Hepatocyte (in vitro differentiated cells): ENCODE results near the gene IL1RAPL2. TPM values are rescaled to one million over a fixed set of nuclear protein-coding genes. Genes with fewer than 3 reads are reported as not detected.

Experiments
- DNase-seq: peaks from one replicate; pipeline ENCODE4 v3.0.0-alpha.2; 2016; ENCODE audit warnings: low spot score
- H2AFZ ChIP-seq: fragments of 200-600 bp; sonication (generic); 2 replicates; pipeline ENCODE4 v1.6.0; 2016; ENCODE audit warnings: antibody characterized with exemption, mild to moderate bottlenecking
- H3K27ac ChIP-seq: fragments of 200-600 bp; sonication (generic); 2 replicates; pipeline ENCODE4 v1.5.1; 2016; ENCODE audit warnings: mild to moderate bottlenecking
- H3K27me3 ChIP-seq: fragments of 200-600 bp; sonication (generic); 2 replicates; pipeline ENCODE4 v1.6.1; 2016
- H3K36me3 ChIP-seq: fragments of 200-600 bp; sonication (generic); replicated peaks from 2 replicates; pipeline ENCODE4 v1.5.1; 2016; ENCODE audit warnings: low read depth; ENCODE audit not compliant: insufficient read depth
- H3K4me1 ChIP-seq: fragments of 200-600 bp; sonication (generic); 2 replicates; pipeline ENCODE4 v1.5.1; 2016; ENCODE audit warnings: mild to moderate bottlenecking, moderate library complexity; ENCODE audit not compliant: insufficient read depth
- H3K4me2 ChIP-seq: fragments of 200-600 bp; sonication (generic); 2 replicates; pipeline ENCODE4 v1.6.0; 2016
- H3K4me3 ChIP-seq: fragments of 200-600 bp; sonication (generic); 2 replicates; pipeline ENCODE4 v1.5.1; 2016; ENCODE audit warnings: mild to moderate bottlenecking
- H3K79me2 ChIP-seq: fragments of 200-600 bp; sonication (generic); 2 replicates; pipeline ENCODE4 v1.6.0; 2017; ENCODE audit warnings: mild to moderate bottlenecking
- H3K9me2 ChIP-seq: fragments of 200-600 bp; sonication (generic); replicated peaks from 2 replicates; pipeline ENCODE4 v1.6.0; 2017; ENCODE audit warnings: mild to moderate bottlenecking; ENCODE audit not compliant: insufficient read depth
- H3K9me3 ChIP-seq: fragments of 200-600 bp; sonication (generic); 2 replicates; pipeline ENCODE4 v1.5.1; 2016; ENCODE audit warnings: low read depth, mild to moderate bottlenecking
- H4K20me1 ChIP-seq: fragments of 200-600 bp; sonication (generic); 2 replicates; pipeline ENCODE4 v1.6.0; 2016; ENCODE audit warnings: mild to moderate bottlenecking; ENCODE audit not compliant: insufficient read depth, poor library complexity, severe bottlenecking
- CTCF ChIP-seq: fragments of 200-600 bp; sonication (generic); IDR thresholded peaks from 2 replicates; pipeline ENCODE4 v1.5.1; 2016; ENCODE audit warnings: antibody characterized with exemption, mild to moderate bottlenecking; ENCODE audit not compliant: poor library complexity
- EZH2 ChIP-seq: fragments of 200-600 bp; sonication (generic); IDR thresholded peaks from 2 replicates; pipeline ENCODE4 v1.6.1; 2016; ENCODE audit warnings: antibody characterized with exemption, mild to moderate bottlenecking, borderline replicate concordance
- EZH2phosphoT487 ChIP-seq: fragments of 200-600 bp; sonication (generic); IDR thresholded peaks from one replicate; pipeline ENCODE4 v1.6.1; 2018; ENCODE audit warnings: antibody characterized with exemption, mild to moderate bottlenecking, low read depth, moderate library complexity; ENCODE audit not compliant: unreplicated experiment, severe bottlenecking
- WGBS: methylation state at CpG from one replicate; pipeline ENCODE4 v1.1.6; 2016; ENCODE audit warnings: low lambda C conversion rate; ENCODE audit errors: missing lambda C conversion rate; 5-methylcytosine and 5-hydroxymethylcytosine counted together
- polyA plus RNA-seq: library from polyadenylated mRNA; unstranded; fragments of >200 nt; fragmentation: Nextera tagmentation; extraction: Ambion mirVana; gene quantifications from 2 replicates; pipeline ENCODE4 v1.2.1, GENCODE V29; 2016
- total RNA-seq: library from RNA; depleted of rRNA; stranded (reverse); fragments of >200 nt; gene quantifications from 2 replicates; pipeline ENCODE4 v1.2.3, GENCODE V29; 2014

The IL1RAPL2 gene
- total and polyA plus RNA-seq, 2 experiments from 2014 or later, result 0.40 TPM; not detected in 1

GRCh38 chrX:105609530-105609929 lies 1043.5 kb downstream of the IL1RAPL2 start:
- no peaks in the 10 kb centered on the region for H3K36me3 ChIP-seq
- H3K4me1 ChIP-seq, result no peaks in the 10 kb centered on the region
- H3K9me2 ChIP-seq, result peaks cover 4% of the 10 kb centered on the region
- WGBS, result 67% methylated on average over 3 of the region's 3 CpGs
- H3K27me3 ChIP-seq, result no peaks in the 10 kb centered on the region
- H3K4me2 ChIP-seq, result no peak overlapping the region
- no peaks in the 10 kb centered on the region for H3K79me2 ChIP-seq
- no peak overlapping the region for H3K4me3 ChIP-seq
- no peak overlapping the region for H2AFZ ChIP-seq
- TF ChIP-seq CTCF, result no peak
- TF ChIP-seq EZH2, result no peak
- no peak for TF ChIP-seq EZH2phosphoT487
- H4K20me1 ChIP-seq, result no peaks in the 10 kb centered on the region
- H3K9me3 ChIP-seq, result no peaks in the 10 kb centered on the region
- DNase-seq, result no peak
- H3K27ac ChIP-seq, result no peak overlapping the region

GRCh38 chrX:105610411-105610810 lies 1044.4 kb downstream of the IL1RAPL2 start:
- Histone ChIP-seq H3K4me1 (no peaks in the 10 kb centered on the region), H3K9me3 (no peaks in the 10 kb centered on the region), H4K20me1 (no peaks in the 10 kb centered on the region), H3K36me3 (no peaks in the 10 kb centered on the region), H3K27me3 (no peaks in the 10 kb centered on the region), H2AFZ (no peak overlapping the region), H3K9me2 (peaks cover 4% of the 10 kb centered on the region), H3K27ac (no peak overlapping the region), H3K79me2 (no peaks in the 10 kb centered on the region), H3K4me3 (no peak overlapping the region), H3K4me2 (no peak overlapping the region)
- 53% methylated on average over 2 of the region's 2 CpGs for WGBS
- TF ChIP-seq EZH2 (no peak), EZH2phosphoT487 (no peak), CTCF (no peak)
- no peak for DNase-seq

- H3K4me2 ChIP-seq, result no peak overlapping the region
- no peaks in the 10 kb centered on the region for H3K27me3 ChIP-seq
- no peaks in the 10 kb centered on the region for H3K9me3 ChIP-seq
- TF ChIP-seq EZH2 (no peak), CTCF (no peak), EZH2phosphoT487 (no peak)
- H3K4me3 ChIP-seq, result no peak overlapping the region
- 76% methylated on average over 3 of the region's 3 CpGs for WGBS
- H3K27ac ChIP-seq, result no peak overlapping the region
- H4K20me1 ChIP-seq, result no peaks in the 10 kb centered on the region
- no peaks in the 10 kb centered on the region for H3K9me2 ChIP-seq
- no peaks in the 10 kb centered on the region for H3K79me2 ChIP-seq
- H2AFZ ChIP-seq, result no peak overlapping the region
- no peak for DNase-seq
- no peaks in the 10 kb centered on the region for H3K36me3 ChIP-seq
- H3K4me1 ChIP-seq, result no peaks in the 10 kb centered on the region
Observed at GRCh38 chrX:105618393-105619101, 1052.5 kb downstream of the IL1RAPL2 start.
